Activated naive CD8-positive, alpha-beta T cell treated with anti-CD3 and anti-CD28 coated beads, Interleukin-2, amount 10 ng/mL, durations not matched to agents 7 days and 5 days (primary cell): ENCODE results near the gene PSRC1. TPM values are rescaled to one million over a fixed set of nuclear protein-coding genes. Genes with fewer than 3 reads are reported as not detected.

Source experiments
- ATAC-seq: fragments of 150-1000 bp; cut with Tn5 transposase; one replicate; pipeline ENCODE4 v1.10.0; 2021; ENCODE audit warnings: low read depth, moderate library complexity
- POLR2A ChIA-PET: fragments of 350-600 bp; sonication (Branson Sonifier 250); formaldehyde crosslinking; loops from one replicate; lab custom pipeline; 2021; ENCODE audit warnings: antibody characterized with exemption; lab: Charles Lee
- DNase-seq: peaks from one replicate; pipeline ENCODE4 v3.0.0; 2021
- H3K27ac Mint-ChIP-seq: one replicate; pipeline ENCODE4 v1.8.0; 2022; ENCODE audit warnings: mild to moderate bottlenecking, mixed read lengths
- H3K27me3 Mint-ChIP-seq: one replicate; pipeline ENCODE4 v1.8.0; 2022; ENCODE audit warnings: mild to moderate bottlenecking, moderate library complexity, mixed read lengths
- H3K36me3 Mint-ChIP-seq: one replicate; pipeline ENCODE4 v1.8.0; 2021; ENCODE audit warnings: mild to moderate bottlenecking, mixed read lengths
- H3K4me1 Mint-ChIP-seq: one replicate; pipeline ENCODE4 v1.8.0; 2021; ENCODE audit warnings: mixed read lengths
- H3K4me3 Mint-ChIP-seq: one replicate; pipeline ENCODE4 v1.8.0; 2022; ENCODE audit warnings: mild to moderate bottlenecking, moderate library complexity, mixed read lengths
- H3K9me3 Mint-ChIP-seq: one replicate; pipeline ENCODE4 v1.8.0; 2021; ENCODE audit warnings: mixed read lengths
- total RNA-seq, 2 experiments: library from RNA; stranded (reverse); gene quantifications; one replicate each; pipeline ENCODE4 v1.2.3, GENCODE V29; 2021

Gene PSRC1
- 10 to 100 TPM; 27.9 to 30.5 TPM for total RNA-seq

- DNase-seq (peak; percentile 94), ATAC-seq (peak; percentile 91)
- POLR2A ChIA-PET, result interaction anchor here (0.6 to 2.4 kb wide), 13 partner anchors 12 to 588 kb away, joined by 3 to 22 read pairs (median 4); partner anchors contain the start of genes ATXN7L2, PSMA5, SARS1 and SORT1
- peaks cover 12% of the 10 kb centered on the region for H3K36me3 Mint-ChIP-seq
- H3K27ac Mint-ChIP-seq, result peak within 1 kb of the TSS; percentile 96
- H3K27me3 Mint-ChIP-seq, result peaks cover 7% of the 10 kb centered on the region
- H3K9me3 Mint-ChIP-seq, result no peaks in the 10 kb centered on the region
- peaks cover 20% of the 10 kb centered on the region for H3K4me1 Mint-ChIP-seq
- H3K4me3 Mint-ChIP-seq, result peak within 1 kb of the TSS; percentile 100
These were observed at the start of gene PSRC1 for GRCh38 chr1:109282952-109283747. Gene PSRC1 (minus strand): TSS chr1:109283145.

GRCh38 chr1:109331113-109331512 is 48.2 kb upstream of the PSRC1 start:
- POLR2A ChIA-PET, result no interaction called here
- Mint-ChIP-seq H3K4me1 (no peaks in the 10 kb centered on the region), H3K27ac (no peak overlapping the region), H3K27me3 (no peaks in the 10 kb centered on the region), H3K9me3 (peaks cover 18% of the 10 kb centered on the region), H3K4me3 (no peak overlapping the region), H3K36me3 (peaks cover 34% of the 10 kb centered on the region)
- no peak for DNase-seq
- ATAC-seq, result no peak

GRCh38 chr1:109327285-109327684 is 44.3 kb upstream of the PSRC1 start:
- H3K4me3 Mint-ChIP-seq, result no peak overlapping the region
- peaks cover 23% of the 10 kb centered on the region for H3K36me3 Mint-ChIP-seq
- peaks cover 17% of the 10 kb centered on the region for H3K9me3 Mint-ChIP-seq
- DNase-seq (no peak), ATAC-seq (no peak)
- no peaks in the 10 kb centered on the region for H3K27me3 Mint-ChIP-seq
- POLR2A ChIA-PET, result no interaction called here
- no peaks in the 10 kb centered on the region for H3K4me1 Mint-ChIP-seq
- H3K27ac Mint-ChIP-seq, result no peak overlapping the region

- Mint-ChIP-seq H3K4me3 (no peak overlapping the region), H3K9me3 (no peaks in the 10 kb centered on the region), H3K36me3 (peaks cover 3% of the 10 kb centered on the region), H3K4me1 (no peaks in the 10 kb centered on the region), H3K27me3 (no peaks in the 10 kb centered on the region), H3K27ac (no peak overlapping the region)
- no peak for DNase-seq
- ATAC-seq, result no peak
- POLR2A ChIA-PET, result no interaction called here
These were observed 40.0 kb upstream of the PSRC1 start for GRCh38 chr1:109322974-109323373.

GRCh38 chr1:109319114-109319513 is 36.2 kb upstream of the PSRC1 start:
- no peak for ATAC-seq
- POLR2A ChIA-PET, result no interaction called here
- no peaks in the 10 kb centered on the region for H3K9me3 Mint-ChIP-seq
- no peak for DNase-seq
- no peaks in the 10 kb centered on the region for H3K36me3 Mint-ChIP-seq
- H3K4me1 Mint-ChIP-seq, result no peaks in the 10 kb centered on the region
- no peak overlapping the region for H3K4me3 Mint-ChIP-seq
- no peak overlapping the region for H3K27ac Mint-ChIP-seq
- no peaks in the 10 kb centered on the region for H3K27me3 Mint-ChIP-seq

- no peaks in the 10 kb centered on the region for H3K27me3 Mint-ChIP-seq
- no peak overlapping the region for H3K27ac Mint-ChIP-seq
- H3K4me3 Mint-ChIP-seq, result no peak overlapping the region
- DNase-seq (no peak), ATAC-seq (no peak)
- POLR2A ChIA-PET, result no interaction called here
- H3K9me3 Mint-ChIP-seq, result no peaks in the 10 kb centered on the region
- H3K36me3 Mint-ChIP-seq, result no peaks in the 10 kb centered on the region
- no peaks in the 10 kb centered on the region for H3K4me1 Mint-ChIP-seq
These were observed 33.6 kb upstream of the PSRC1 start for GRCh38 chr1:109316506-109316905.

GRCh38 chr1:109315288-109315687 is 32.3 kb upstream of the PSRC1 start:
- ATAC-seq (no peak), DNase-seq (no peak)
- H3K27ac Mint-ChIP-seq, result no peak overlapping the region
- POLR2A ChIA-PET, result interaction anchor here (0.7 kb wide), 1 partner anchor 14 kb away, joined by 7 read pairs; no protein-coding TSS in a partner anchor
- no peak overlapping the region for H3K4me3 Mint-ChIP-seq
- H3K4me1 Mint-ChIP-seq, result no peaks in the 10 kb centered on the region
- H3K36me3 Mint-ChIP-seq, result no peaks in the 10 kb centered on the region
- no peaks in the 10 kb centered on the region for H3K9me3 Mint-ChIP-seq
- no peaks in the 10 kb centered on the region for H3K27me3 Mint-ChIP-seq

GRCh38 chr1:109314795-109315194 is 31.9 kb upstream of the PSRC1 start:
- H3K27me3 Mint-ChIP-seq, result no peaks in the 10 kb centered on the region
- no peaks in the 10 kb centered on the region for H3K4me1 Mint-ChIP-seq
- POLR2A ChIA-PET, result interaction anchor here (0.7 kb wide), 1 partner anchor 14 kb away, joined by 7 read pairs; no protein-coding TSS in a partner anchor
- no peaks in the 10 kb centered on the region for H3K36me3 Mint-ChIP-seq
- H3K27ac Mint-ChIP-seq, result no peak overlapping the region
- no peaks in the 10 kb centered on the region for H3K9me3 Mint-ChIP-seq
- no peak overlapping the region for H3K4me3 Mint-ChIP-seq
- ATAC-seq, result no peak
- DNase-seq, result no peak

GRCh38 chr1:109312978-109313775 is 30.2 kb upstream of the PSRC1 start:
- Mint-ChIP-seq H3K9me3 (no peaks in the 10 kb centered on the region), H3K27ac (no peak overlapping the region), H3K4me1 (no peaks in the 10 kb centered on the region), H3K36me3 (no peaks in the 10 kb centered on the region), H3K4me3 (no peak overlapping the region), H3K27me3 (no peaks in the 10 kb centered on the region)
- ATAC-seq, result no peak
- POLR2A ChIA-PET, result interaction anchor here (0.6 kb wide), 1 partner anchor 455 kb away, joined by 3 read pairs; no protein-coding TSS in a partner anchor
- no peak for DNase-seq

- Mint-ChIP-seq H3K9me3 (no peaks in the 10 kb centered on the region), H3K4me3 (no peak overlapping the region), H3K4me1 (no peaks in the 10 kb centered on the region), H3K27me3 (no peaks in the 10 kb centered on the region), H3K27ac (no peak overlapping the region), H3K36me3 (no peaks in the 10 kb centered on the region)
- POLR2A ChIA-PET, result interaction anchor here (0.7 kb wide), 1 partner anchor 61 kb away, joined by 3 read pairs; no protein-coding TSS in a partner anchor
- no peak for ATAC-seq
- no peak for DNase-seq
These were observed 29.3 kb upstream of the PSRC1 start for GRCh38 chr1:109312246-109312645.

GRCh38 chr1:109309347-109309746 is 26.4 kb upstream of the PSRC1 start:
- no peak for ATAC-seq
- no peak overlapping the region for H3K27ac Mint-ChIP-seq
- H3K4me1 Mint-ChIP-seq, result no peaks in the 10 kb centered on the region
- no peaks in the 10 kb centered on the region for H3K27me3 Mint-ChIP-seq
- H3K4me3 Mint-ChIP-seq, result no peak overlapping the region
- POLR2A ChIA-PET, result no interaction called here
- no peak for DNase-seq
- no peaks in the 10 kb centered on the region for H3K9me3 Mint-ChIP-seq
- no peaks in the 10 kb centered on the region for H3K36me3 Mint-ChIP-seq

- no peak for DNase-seq
- no peaks in the 10 kb centered on the region for H3K9me3 Mint-ChIP-seq
- no peaks in the 10 kb centered on the region for H3K27me3 Mint-ChIP-seq
- no peaks in the 10 kb centered on the region for H3K4me1 Mint-ChIP-seq
- no peak overlapping the region for H3K27ac Mint-ChIP-seq
- H3K4me3 Mint-ChIP-seq, result no peak overlapping the region
- H3K36me3 Mint-ChIP-seq, result no peaks in the 10 kb centered on the region
- POLR2A ChIA-PET, result no interaction called here
- no peak for ATAC-seq
These were observed 24.5 kb upstream of the PSRC1 start for GRCh38 chr1:109307274-109308021.

- Mint-ChIP-seq H3K27ac (no peak within 1 kb of the TSS), H3K4me1 (no peaks in the 10 kb centered on the region), H3K9me3 (no peaks in the 10 kb centered on the region), H3K27me3 (no peaks in the 10 kb centered on the region), H3K36me3 (no peaks in the 10 kb centered on the region), H3K4me3 (no peak within 1 kb of the TSS)
- DNase-seq (no peak), ATAC-seq (no peak)
- POLR2A ChIA-PET, result no interaction called here
These were observed 23.9 kb upstream of the PSRC1 start, which contains the start of gene MYBPHL for GRCh38 chr1:109306832-109307273. Gene MYBPHL (minus strand): TSS chr1:109307011. CDS start chr1:109306991, 20 bp downstream.
